Effector memory CD4-positive, alpha-beta T cell (primary cell): ENCODE data around the gene TMEM239.

ENCODE experiments used
- DNase-seq, 3 donors: peaks; one replicate each; pipeline ENCODE4 v3.0.0-alpha.2; 2020
- H3K27ac ChIP-seq: 2 replicates; pipeline ENCODE4 v1.7.0; 2013; ENCODE audit warnings: mild to moderate bottlenecking, low read length, moderate library complexity; ENCODE audit not compliant: insufficient read depth, poor library complexity, severe bottlenecking
- H3K27me3 ChIP-seq: replicated peaks from 2 replicates; pipeline ENCODE4 v1.7.0; 2013; ENCODE audit warnings: mild to moderate bottlenecking, low read length; ENCODE audit not compliant: insufficient read depth, control insufficient read depth, poor library complexity, severe bottlenecking
- H3K36me3 ChIP-seq: 2 replicates; pipeline ENCODE4 v1.7.0; 2013; ENCODE audit warnings: mild to moderate bottlenecking, low read length, moderate library complexity; ENCODE audit not compliant: control insufficient read depth, insufficient read depth
- H3K4me1 ChIP-seq: 2 replicates; pipeline ENCODE4 v1.7.0; 2013; ENCODE audit warnings: low read length, mild to moderate bottlenecking; ENCODE audit not compliant: control insufficient read depth, insufficient read depth, poor library complexity, severe bottlenecking
- H3K4me3 ChIP-seq: 2 replicates; pipeline ENCODE4 v1.7.0; 2013; ENCODE audit warnings: low read length, low read depth, mild to moderate bottlenecking; ENCODE audit not compliant: insufficient read depth, poor library complexity, severe bottlenecking
- H3K9me3 ChIP-seq: 2 replicates; pipeline ENCODE4 v1.7.0; 2013; ENCODE audit warnings: mild to moderate bottlenecking, low read length, moderate library complexity; ENCODE audit not compliant: control insufficient read depth

TMEM239 gene

DNA sequence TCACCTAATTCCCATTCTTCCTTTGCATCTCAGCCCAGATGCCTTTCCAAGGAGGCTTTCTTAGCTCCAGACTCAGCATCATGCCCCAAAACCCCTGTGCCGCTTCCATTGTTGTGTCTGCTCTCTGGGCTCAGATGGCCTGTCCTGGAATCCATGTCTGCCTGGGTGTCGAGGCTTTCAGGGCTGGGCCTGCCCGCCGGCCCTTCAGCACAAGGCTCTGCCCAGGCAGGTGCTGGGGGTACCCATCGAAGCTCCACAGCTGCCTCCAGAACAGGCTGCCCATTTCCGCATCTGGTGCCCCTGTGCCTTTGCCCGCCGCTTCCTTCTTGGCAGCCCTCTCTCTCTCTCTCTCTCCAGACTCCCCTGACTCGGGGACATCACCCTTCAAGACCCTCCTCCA, 16.9 kb upstream of the TMEM239 start:
- no peaks in the 10 kb centered on the region for H3K9me3 ChIP-seq
- H3K36me3 ChIP-seq, result no peaks in the 10 kb centered on the region
- H3K27ac ChIP-seq, result no peak overlapping the region
- peaks cover 22% of the 10 kb centered on the region for H3K4me1 ChIP-seq
- H3K4me3 ChIP-seq, result no peak overlapping the region
- no peak for DNase-seq
- peaks cover 39% of the 10 kb centered on the region for H3K27me3 ChIP-seq

DNA sequence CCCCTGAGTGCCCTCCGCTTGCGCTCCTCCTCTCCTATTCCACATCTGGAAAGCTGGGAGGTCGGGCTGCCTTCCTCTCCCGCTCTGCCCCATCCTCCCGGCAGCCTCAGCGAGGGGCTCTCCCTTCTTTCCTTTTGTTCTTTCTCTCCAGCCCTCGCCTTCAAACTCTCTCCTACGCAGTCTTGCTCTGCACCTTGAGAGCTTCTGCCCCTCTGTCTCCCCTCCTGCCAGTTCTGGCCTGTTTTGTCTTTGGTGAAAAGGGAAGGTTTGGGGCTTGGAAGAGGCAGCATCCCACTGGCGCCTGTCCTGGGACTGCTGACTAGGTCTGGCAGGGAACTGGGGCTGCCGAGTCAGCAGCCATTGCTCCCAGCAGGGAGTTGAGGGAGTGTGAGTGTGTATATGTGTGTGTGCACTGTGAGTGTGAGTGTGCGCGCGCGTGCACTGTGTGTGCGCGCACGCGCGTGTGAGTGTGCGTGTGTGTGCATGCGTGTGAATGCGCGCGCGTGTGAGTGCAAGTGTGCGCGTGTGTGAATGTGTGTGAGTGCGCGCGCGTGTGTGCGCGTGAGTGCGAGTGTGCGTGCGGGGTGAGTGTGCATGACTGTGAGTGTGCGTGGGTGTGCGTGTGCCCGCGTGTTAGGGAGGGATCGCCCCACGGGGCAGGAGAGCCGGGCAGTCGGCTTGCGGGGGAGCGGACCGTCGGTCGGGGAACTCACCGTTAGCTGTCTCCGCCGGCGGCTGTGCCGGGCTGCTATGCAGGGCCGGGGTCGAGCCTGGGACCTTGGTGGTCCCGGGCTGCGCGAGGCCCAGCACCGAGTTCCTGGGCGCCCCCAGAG, 16.3 kb upstream of the TMEM239 start:
- peaks cover 22% of the 10 kb centered on the region for H3K4me1 ChIP-seq
- peaks cover 39% of the 10 kb centered on the region for H3K27me3 ChIP-seq
- DNase-seq, result no peak
- H3K9me3 ChIP-seq, result no peaks in the 10 kb centered on the region
- H3K36me3 ChIP-seq, result no peaks in the 10 kb centered on the region
- no peak overlapping the region for H3K27ac ChIP-seq
- H3K4me3 ChIP-seq, result peak overlapping the region; percentile 33

DNA sequence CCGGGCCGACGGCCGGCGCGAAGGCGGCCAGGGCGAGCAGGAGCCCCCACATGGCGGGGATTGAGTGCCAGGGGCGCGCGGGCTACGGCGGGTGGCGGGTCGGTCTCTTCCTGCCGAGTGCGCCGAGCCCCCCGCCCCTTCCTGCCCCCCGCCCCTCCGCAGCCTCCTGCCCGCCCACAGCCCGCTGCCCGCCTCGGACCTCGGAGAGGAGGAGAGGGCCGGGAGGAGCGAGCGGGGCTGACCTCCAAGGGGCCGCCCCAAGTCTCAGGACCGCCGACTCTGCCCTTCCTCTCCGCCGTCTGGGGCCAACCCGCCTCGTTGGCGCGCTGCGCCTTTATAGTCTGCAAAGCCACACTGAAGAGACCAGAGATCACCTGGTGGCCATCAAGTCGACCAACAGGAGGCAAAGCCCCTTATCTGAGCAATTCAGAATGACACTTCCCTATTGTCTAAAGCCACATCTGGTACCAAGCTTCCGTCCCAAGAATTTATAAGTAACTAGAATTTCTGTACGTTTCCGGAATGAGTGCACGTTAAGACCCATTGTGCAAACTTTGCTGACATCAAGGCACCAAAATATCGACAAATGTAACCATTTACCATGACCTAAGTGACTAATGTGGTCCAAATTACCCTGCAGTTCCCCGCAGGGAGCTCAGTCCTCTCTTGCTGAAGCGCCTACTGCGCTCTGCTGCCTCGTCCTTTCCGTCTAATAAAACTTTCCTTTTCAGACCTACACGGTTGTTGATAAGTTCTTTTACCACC, 15.5 kb upstream of the TMEM239 start, which contains the start of gene CPXM1:
Gene CPXM1, minus strand, starts transcription at position 107 of the 765 bp plus-strand sequence. Its CDS starts 55 bp downstream, at position 52.
- peaks cover 41% of the 10 kb centered on the region for H3K27me3 ChIP-seq
- peaks cover 22% of the 10 kb centered on the region for H3K4me1 ChIP-seq
- H3K27ac ChIP-seq, result no peak within 1 kb of the TSS
- no peaks in the 10 kb centered on the region for H3K36me3 ChIP-seq
- H3K4me3 ChIP-seq, result peak within 1 kb of the TSS; percentile 33
- no peaks in the 10 kb centered on the region for H3K9me3 ChIP-seq
- DNase-seq, result no peak

DNA sequence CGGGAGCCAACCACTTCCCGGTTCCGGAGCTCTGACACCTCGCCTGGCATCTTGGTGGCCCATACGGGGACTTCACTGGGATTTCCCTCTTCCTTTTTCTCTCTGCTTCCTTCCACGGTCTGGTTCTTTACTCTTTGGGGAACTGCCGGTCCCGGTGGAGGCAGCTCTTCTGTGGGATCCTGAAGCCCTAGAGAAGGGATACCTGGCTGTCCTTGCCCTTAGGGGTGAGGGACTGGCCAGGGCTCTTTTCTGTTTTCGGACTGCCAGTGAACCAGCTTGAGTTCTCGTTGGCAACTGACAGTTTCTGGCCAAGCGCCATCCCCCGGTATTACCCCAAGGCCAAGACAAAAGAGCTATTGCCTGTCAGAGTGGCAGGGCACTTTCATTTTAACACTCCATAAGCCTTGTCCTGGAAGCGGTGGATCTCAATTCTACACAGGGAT, 14.9 kb upstream of the TMEM239 start:
- H3K4me1 ChIP-seq, result peaks cover 22% of the 10 kb centered on the region
- H3K27me3 ChIP-seq, result peaks cover 43% of the 10 kb centered on the region
- no peak for DNase-seq

DNA sequence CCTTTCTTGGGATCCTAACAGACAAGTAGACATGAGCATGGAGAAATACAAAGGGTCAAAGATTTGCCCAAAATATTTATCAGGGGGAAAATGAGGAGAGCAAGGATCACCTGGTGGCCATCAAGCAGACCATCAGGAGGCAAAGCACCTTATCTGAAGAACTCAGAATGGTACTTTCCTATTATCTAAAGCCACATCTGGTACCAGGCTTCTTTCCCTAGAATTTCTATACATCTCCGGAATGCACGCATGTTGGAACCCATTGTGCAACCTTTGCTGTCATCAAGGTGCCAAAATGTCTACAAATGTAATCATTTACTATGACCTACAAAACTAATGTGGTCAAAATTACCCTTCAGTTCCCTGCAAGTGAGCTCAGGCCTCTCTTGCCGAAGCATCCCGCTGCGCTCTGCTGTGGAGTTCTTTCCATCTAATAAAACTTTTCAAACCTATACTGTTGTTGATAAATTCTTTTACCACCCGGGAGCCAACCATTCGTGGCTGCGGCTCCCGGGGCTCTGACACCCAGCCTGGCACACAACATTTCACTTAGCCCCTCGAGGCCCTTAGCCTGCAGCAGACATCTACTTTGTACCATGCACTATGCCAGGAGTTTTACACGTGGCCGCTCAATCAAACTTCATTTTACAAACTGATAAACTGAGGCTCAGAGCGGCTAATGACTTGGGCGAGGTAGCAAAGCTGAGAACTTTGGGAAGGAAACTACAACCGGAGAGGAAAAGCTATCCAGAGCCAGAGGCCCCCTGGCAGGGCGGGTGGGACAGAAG, 11.9 kb upstream of the TMEM239 start:
- DNase-seq, result no peak
- Histone ChIP-seq H3K4me1 (peaks cover 21% of the 10 kb centered on the region), H3K27ac (no peak overlapping the region), H3K9me3 (no peaks in the 10 kb centered on the region), H3K27me3 (peaks cover 27% of the 10 kb centered on the region), H3K4me3 (no peak overlapping the region), H3K36me3 (no peaks in the 10 kb centered on the region)

More for the DNA sequence above, 14.9 kb upstream of the TMEM239 start:
- Histone ChIP-seq H3K9me3 (no peaks in the 10 kb centered on the region), H3K27ac (no peak overlapping the region), H3K36me3 (no peaks in the 10 kb centered on the region), H3K4me3 (no peak overlapping the region)

DNA sequence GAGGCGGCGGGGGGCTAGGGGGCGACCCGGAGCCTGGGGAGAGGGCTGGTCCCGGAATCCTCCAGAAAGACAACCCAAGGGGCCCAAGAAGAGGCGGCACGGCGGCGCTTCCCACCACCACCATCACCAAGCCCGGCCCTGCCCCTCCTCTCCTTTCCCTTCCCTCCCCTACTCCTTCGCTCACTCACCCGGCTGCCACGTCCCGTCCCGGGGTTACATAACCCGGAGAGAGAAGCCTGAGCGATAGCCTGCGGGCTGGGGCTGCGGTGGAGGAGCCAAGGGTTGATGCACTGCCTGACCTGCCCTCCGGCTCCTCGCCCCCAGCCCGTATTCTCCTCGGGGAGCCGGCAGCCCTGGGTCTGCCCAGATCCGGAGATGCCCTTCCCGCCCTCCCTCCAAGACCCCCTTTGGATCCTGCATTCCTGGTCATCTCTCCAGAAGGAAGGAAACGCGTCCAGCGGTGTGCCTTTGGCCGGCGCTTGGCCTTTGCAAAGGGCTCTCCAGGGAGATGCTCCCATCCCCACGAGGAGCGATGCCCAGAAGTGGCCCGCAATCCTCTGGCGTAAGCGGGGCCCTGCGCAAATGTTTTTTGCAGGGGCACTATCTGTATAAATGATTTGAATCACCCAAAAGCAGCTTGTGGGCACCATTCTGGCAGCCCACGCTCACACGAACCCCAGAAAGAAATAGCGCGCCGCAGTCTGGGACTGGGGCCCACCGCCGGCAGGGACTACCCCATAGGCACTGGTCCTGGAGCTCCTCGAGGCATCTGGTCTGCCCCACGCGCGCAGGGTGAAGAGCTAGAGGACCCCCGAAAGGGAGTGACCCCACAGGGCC, 11.1 kb upstream of the TMEM239 start:
- Histone ChIP-seq H3K27ac (no peak overlapping the region), H3K4me3 (no peak overlapping the region), H3K36me3 (no peaks in the 10 kb centered on the region), H3K27me3 (peaks cover 19% of the 10 kb centered on the region), H3K4me1 (peaks cover 13% of the 10 kb centered on the region), H3K9me3 (no peaks in the 10 kb centered on the region)
- no peak for DNase-seq

DNA sequence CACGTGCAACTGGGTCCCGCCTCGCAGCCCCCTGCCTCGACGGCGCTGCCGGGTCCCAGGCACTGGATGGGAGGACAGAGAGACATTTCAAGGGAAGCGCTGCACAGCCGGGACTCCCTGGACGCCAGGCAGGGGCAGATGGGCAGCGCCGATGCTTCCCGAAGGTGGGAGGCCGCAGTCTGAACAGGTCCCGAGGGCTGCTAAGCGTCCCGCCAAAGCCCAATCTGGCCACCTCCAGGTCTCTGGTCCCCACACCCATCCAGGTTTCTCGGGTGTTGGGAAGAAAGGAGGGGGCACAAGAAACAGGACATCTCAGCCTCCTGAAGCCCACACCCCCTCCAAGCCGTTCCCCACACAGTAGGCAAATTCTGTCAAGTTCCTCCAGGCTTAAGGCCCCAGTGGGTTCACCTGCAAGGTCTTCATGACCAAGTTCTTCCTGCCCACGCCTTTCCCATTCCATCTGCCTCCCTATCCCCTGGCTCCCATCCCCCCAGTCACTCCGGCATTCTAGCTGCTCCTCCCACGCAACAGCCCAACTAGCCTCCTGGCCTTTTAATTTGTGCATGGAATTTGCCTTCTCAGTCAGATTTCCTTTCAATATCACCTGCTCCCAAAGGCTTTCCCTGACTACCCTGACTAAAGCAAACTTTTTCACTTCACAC, 10.3 kb upstream of the TMEM239 start:
- Histone ChIP-seq H3K4me1 (peaks cover 7% of the 10 kb centered on the region), H3K36me3 (no peaks in the 10 kb centered on the region), H3K9me3 (no peaks in the 10 kb centered on the region), H3K27ac (no peak overlapping the region), H3K27me3 (peaks cover 13% of the 10 kb centered on the region), H3K4me3 (no peak overlapping the region)
- DNase-seq, result no peak

DNA sequence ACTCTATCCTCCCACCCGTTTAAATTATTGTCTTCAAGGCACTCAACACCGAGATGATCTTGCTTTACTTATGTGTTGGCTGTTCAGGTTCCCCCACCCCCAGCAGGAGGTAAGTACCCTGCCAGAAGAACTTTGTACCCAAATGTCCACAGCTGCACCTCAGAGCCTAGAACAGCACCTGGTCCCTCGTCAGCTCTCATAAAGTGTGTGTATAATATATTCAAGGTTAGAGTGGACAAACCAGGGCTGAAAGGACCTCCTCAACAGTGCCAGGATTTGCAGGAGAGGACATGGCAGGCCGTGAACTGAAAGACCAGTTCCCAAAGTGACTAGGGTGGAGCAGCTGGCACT, 9.8 kb upstream of the TMEM239 start:
- Histone ChIP-seq H3K36me3 (no peaks in the 10 kb centered on the region), H3K27me3 (peaks cover 7% of the 10 kb centered on the region), H3K4me3 (no peak overlapping the region), H3K9me3 (no peaks in the 10 kb centered on the region), H3K4me1 (peaks cover 2% of the 10 kb centered on the region), H3K27ac (no peak overlapping the region)
- DNase-seq, result no peak

DNA sequence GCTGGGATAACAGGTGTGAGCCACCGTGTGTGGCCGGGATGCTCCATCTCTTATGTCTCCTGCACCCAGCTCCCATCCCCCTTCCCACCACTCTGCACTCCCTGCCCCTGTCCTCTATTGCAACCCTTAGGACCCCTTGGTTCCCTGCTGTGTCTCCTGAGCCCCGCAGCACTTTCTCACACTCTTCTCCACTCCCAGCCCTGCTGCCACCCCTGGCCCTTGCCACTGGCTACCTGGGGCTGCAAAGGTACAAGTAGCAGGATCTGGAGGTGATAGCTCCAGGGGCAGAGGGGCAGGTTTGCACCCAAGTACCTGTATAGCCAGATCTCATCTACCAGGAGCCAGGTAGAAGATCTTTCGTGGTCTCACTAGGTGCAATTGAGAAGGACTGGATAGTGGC, 9.1 kb upstream of the TMEM239 start:
- no peaks in the 10 kb centered on the region for H3K4me1 ChIP-seq
- no peak overlapping the region for H3K4me3 ChIP-seq
- no peak for DNase-seq
- H3K27ac ChIP-seq, result no peak overlapping the region
- no peaks in the 10 kb centered on the region for H3K9me3 ChIP-seq
- peaks cover 4% of the 10 kb centered on the region for H3K27me3 ChIP-seq
- H3K36me3 ChIP-seq, result no peaks in the 10 kb centered on the region
